Esophagus squamous epithelium (tissue), 5 donors: ENCODE data around the gene OCA2. TPM values are rescaled to one million over a fixed set of nuclear protein-coding genes. Genes with fewer than 3 reads are reported as not detected.

Experiments used
- DNase-seq: peaks from one replicate; lab custom pipeline; 2025; lab: John Stamatoyannopoulos, UW
- H3K27ac ChIP-seq, 4 donors: fragments of 200-600 bp; sonication (generic); one replicate each; pipeline ENCODE4 v1.5.1; 2016 to 2019; ENCODE audit warnings: mild to moderate bottlenecking in 1 of 4
- H3K27me3 ChIP-seq, 4 donors: fragments of 200-600 bp; sonication (generic); 1 replicate in 3 of 4; 2 replicates in 1 of 4; pipeline versions ENCODE4 v1.5.1 to v1.6.0; 2017 to 2021; ENCODE audit warnings: antibody characterized with exemption in 1 of 4
- H3K36me3 ChIP-seq, 3 donors: fragments of 200-600 bp; sonication (generic); one replicate each; pipeline ENCODE4 v1.5.1; 2016 to 2019
- H3K4me1 ChIP-seq, 3 donors: fragments of 200-600 bp; sonication (generic); one replicate each; pipeline ENCODE4 v1.5.1; 2017 to 2019
- H3K4me3 ChIP-seq, 4 donors: fragments of 200-600 bp; sonication (generic); 1 replicate in 3 of 4; 2 replicates in 1 of 4; pipeline ENCODE4 v1.5.1; 2016 to 2019; ENCODE audit warnings: mild to moderate bottlenecking in 2 of 4, moderate library complexity in 1 of 4
- H3K9me3 ChIP-seq, 3 donors: fragments of 200-600 bp; sonication (generic); one replicate each; pipeline ENCODE4 v1.5.1; 2016 to 2019
- CTCF ChIP-seq, 6 experiments: fragments of 450-650 bp in 4 of 6; fragments of 200-600 bp in 2 of 6; sonication (generic) in 2 of 6; IDR thresholded peaks; one replicate each; pipeline ENCODE4 v1.5.1; 2016 to 2019; ENCODE audit warnings: antibody characterized with exemption in 6 of 6, mild to moderate bottlenecking in 4 of 6, moderate library complexity in 4 of 6
- POLR2A ChIP-seq, 4 donors: fragments of 450-650 bp; IDR thresholded peaks; one replicate each; pipeline ENCODE4 v1.6.1; 2017; ENCODE audit warnings: antibody characterized with exemption in 4 of 4, mild to moderate bottlenecking in 4 of 4, moderate library complexity in 3 of 4
- WGBS, 2 donors: methylation state at CpG; one replicate each; pipeline ENCODE4 v1.1.5; 2018; 5-methylcytosine and 5-hydroxymethylcytosine counted together
- intact Hi-C: fragments of 100-400 bp; cut with DNase I; formaldehyde crosslinking; loops from one replicate; pipeline ENCODE4 v1.15.0; 2022
- total RNA-seq, 4 donors: library from RNA; depleted of rRNA; stranded (reverse); fragments of >200 nt; gene quantifications; one replicate each; pipeline ENCODE4 v1.1.0, GENCODE V29; 2016
- donor health status: DM: yes; HTN: yes; CAD: no.

Gene OCA2
- total RNA-seq, 4 donors from 2014 or later, result 1.7 to 5.5 (median 4.6) TPM

GRCh38 chr15:28112101-28112760 lies 13.1 kb upstream of the OCA2 start:
- Histone ChIP-seq H3K27me3 (peaks cover 0 to 6% (median 0%) of the 10 kb centered on the region in 4 donors), H3K27ac (no peak overlapping the region), H3K9me3 (no peaks in the 10 kb centered on the region), H3K4me3 (no peak overlapping the region), H3K4me1 (peaks cover 4 to 16% (median 6%) of the 10 kb centered on the region in 3 donors), H3K36me3 (peaks cover 0 to 67% (median 26%) of the 10 kb centered on the region in 3 donors)
- intact Hi-C loops, result no loop called here
- WGBS, 2 donors, result 91 to 94% methylated on average over 20 of the region's 20 CpGs
- no peak for DNase-seq
- TF ChIP-seq POLR2A (IDR thresholded peaks at IDR 0.05) (no peak), CTCF (IDR thresholded peaks at IDR 0.05) (no peak)

GRCh38 chr15:28111543-28111942 lies 12.4 kb upstream of the OCA2 start:
- no peak for TF ChIP-seq POLR2A (IDR thresholded peaks at IDR 0.05)
- TF ChIP-seq CTCF (IDR thresholded peaks at IDR 0.05), result no peak
- 91 to 94% methylated on average over 21 to 26 of the region's 26 CpGs for WGBS, 2 donors
- Histone ChIP-seq H3K27ac (no peak overlapping the region), H3K9me3 (no peaks in the 10 kb centered on the region), H3K4me1 (peaks cover 7 to 23% (median 11%) of the 10 kb centered on the region in 3 donors), H3K36me3 (peaks cover 0 to 61% (median 19%) of the 10 kb centered on the region in 3 donors), H3K27me3 (peaks cover 0 to 12% (median 0%) of the 10 kb centered on the region in 4 donors), H3K4me3 (no peak overlapping the region)
- intact Hi-C loops, result no loop called here
- no peak for DNase-seq

- H3K4me3 ChIP-seq, result no peak overlapping the region
- no peaks in the 10 kb centered on the region for H3K9me3 ChIP-seq
- no peak for DNase-seq
- H3K27ac ChIP-seq, result peak overlapping the region in 3 of 4 donors; percentile 15 to 54 (median 26)
- peaks cover 11 to 28% (median 14%) of the 10 kb centered on the region in 3 donors for H3K4me1 ChIP-seq
- H3K27me3 ChIP-seq, result peaks cover 0 to 21% (median 0%) of the 10 kb centered on the region in 4 donors
- TF ChIP-seq POLR2A (IDR thresholded peaks at IDR 0.05) (no peak), CTCF (IDR thresholded peaks at IDR 0.05) (no peak)
- intact Hi-C loops, result no loop called here
- H3K36me3 ChIP-seq, result peaks cover 0 to 50% (median 13%) of the 10 kb centered on the region in 3 donors
- 46 to 68% methylated on average over 6 to 7 of the region's 7 CpGs for WGBS, 2 donors
Observed at GRCh38 chr15:28110481-28110881, 11.4 kb upstream of the OCA2 start.

- 70 to 88% methylated on average over 19 to 24 of the region's 25 CpGs for WGBS, 2 donors
- no peak for DNase-seq
Observed at GRCh38 chr15:28109626-28110455, 10.7 kb upstream of the OCA2 start.

More at GRCh38 chr15:28109626-28110455, 10.7 kb upstream of the OCA2 start:
- H3K4me1 ChIP-seq, result peaks cover 11 to 28% (median 14%) of the 10 kb centered on the region in 3 donors
- peaks cover 0 to 21% (median 0%) of the 10 kb centered on the region in 4 donors for H3K27me3 ChIP-seq
- H3K27ac ChIP-seq, result peak overlapping the region in 3 of 4 donors; percentile 15 to 54 (median 26)
- TF ChIP-seq CTCF (IDR thresholded peaks at IDR 0.05) (no peak), POLR2A (IDR thresholded peaks at IDR 0.05) (no peak)
- intact Hi-C loops, result no loop called here
- H3K9me3 ChIP-seq, result no peaks in the 10 kb centered on the region
- peaks cover 0 to 44% (median 11%) of the 10 kb centered on the region in 3 donors for H3K36me3 ChIP-seq
- H3K4me3 ChIP-seq, result no peak overlapping the region
